H1 (cell line): Measurements from ENCODE around the gene PARD3. TPM values are rescaled to one million over a fixed set of nuclear protein-coding genes. Genes with fewer than 3 reads are reported as not detected.

ENCODE experiments used
- ATF3 ChIP-seq: IDR thresholded peaks from 2 replicates; pipeline ENCODE4 v1.6.1; 2011; ENCODE audit warnings: low read depth, mild to moderate bottlenecking, low read length; ENCODE audit not compliant: insufficient read depth
- CHD7 ChIP-seq: fragments of 300-600 bp; sonication (generic); IDR thresholded peaks from 2 replicates; pipeline ENCODE4 v1.7.1; 2012; ENCODE audit warnings: low read length, moderate library complexity, mild to moderate bottlenecking, inconsistent platforms; ENCODE audit not compliant: insufficient replicate concordance
- EP300 ChIP-seq, 2 experiments: IDR thresholded peaks; 1 replicate in 1 of 2; 2 replicates in 1 of 2; pipeline ENCODE4 v1.6.1; 2011 to 2012; ENCODE audit warnings: low read depth in 2 of 2, low read length in 2 of 2, mild to moderate bottlenecking in 2 of 2, borderline replicate concordance in 1 of 2, inconsistent platforms in 1 of 2, moderate library complexity in 1 of 2
- EZH2 ChIP-seq: fragments of 200-600 bp; sonication (generic); IDR thresholded peaks from 2 replicates; pipeline ENCODE4 v1.7.1; 2012; ENCODE audit warnings: low read depth, mild to moderate bottlenecking, moderate library complexity, low read length, inconsistent platforms; ENCODE audit not compliant: severe bottlenecking
- RAD21 ChIP-seq, 2 experiments: IDR thresholded peaks in 1 of 2; conservative IDR thresholded peaks in 1 of 2; 2 replicates each; pipeline ENCODE4 v1.6.1; 2011; ENCODE audit warnings: low read depth in 2 of 2, low read length in 2 of 2, improper control_type of control experiment in 1 of 2, inconsistent platforms in 1 of 2, mild to moderate bottlenecking in 1 of 2, moderate library complexity in 1 of 2
- ZNF274 ChIP-seq: IDR thresholded peaks from 2 replicates; pipeline ENCODE4 v1.7.0; 2012; ENCODE audit warnings: low read length, borderline replicate concordance; ENCODE audit errors: extremely low read depth
- polyA plus RNA-seq, 7 experiments: library from polyadenylated mRNA; depleted of rRNA in 3 of 7; stranded (reverse) in 5 of 7; unstranded in 2 of 7; fragments of >200 nt in 5 of 7; fragments of 200-250 nt in 2 of 7; gene quantifications; 1 replicate in 5 of 7; 2 replicates in 1 of 7; 4 replicates in 1 of 7; pipeline versions ENCODE4 v1.2.1 to v1.2.3, GENCODE V29; 2011 to 2013; ENCODE audit warnings: missing spikeins in 2 of 7, mixed read lengths in 2 of 7
- total RNA-seq: library from RNA; stranded (reverse); fragmentation: NEBNext Ultra II Directional; extraction: Animal tissue kit (Norgen Biotek cat#: 25700); gene quantifications from 2 replicates; pipeline ENCODE4 v1.2.1, GENCODE V29; 2021

PARD3 gene
- total and polyA plus RNA-seq, 2 of the 8 experiments (the other 6 are each of a cell fraction or from before 2014, with no cell fraction given) = 19.7 to 49.1 TPM

GRCh38 chr10:34535872-34536271 is 279.2 kb downstream of the PARD3 start (continued):
- no peak for TF ChIP-seq CHD7
- no peak for TF ChIP-seq RAD21 (IDR thresholded peaks at IDR 0.05 in 1 of 2, conservative IDR thresholded peaks at IDR 0.05 in 1 of 2; ENCODE audit: low read depth in 2 of 2, low read length in 2 of 2)
- TF ChIP-seq EZH2 = no peak
- TF ChIP-seq ATF3 = no peak
- no peak for TF ChIP-seq ZNF274
- TF ChIP-seq EP300 (IDR thresholded peaks at IDR 0.05; ENCODE audit: borderline replicate concordance in 1 of 2, low read depth in 2 of 2, low read length in 2 of 2) = no peak
